Body of pancreas (tissue), 4 donors: ENCODE measurements around the gene TDP1.

Experiments
- CTCF ChIP-seq, 7 experiments: fragments of 450-650 bp in 4 of 7; fragments of 200-600 bp in 3 of 7; sonication (generic) in 3 of 7; IDR thresholded peaks; one replicate each; pipeline ENCODE4 v1.5.1; 2016 to 2019; ENCODE audit warnings: antibody characterized with exemption in 7 of 7
- POLR2A ChIP-seq, 3 donors: fragments of 450-650 bp; IDR thresholded peaks; one replicate each; pipeline ENCODE4 v1.6.1; 2016; ENCODE audit warnings: antibody characterized with exemption in 3 of 3, mild to moderate bottlenecking in 2 of 3

- TF ChIP-seq CTCF (IDR thresholded peaks at IDR 0.05) (no peak), POLR2A (IDR thresholded peaks at IDR 0.05) (no peak)
Observed at GRCh38 chr14:89990623-89991275, 35.0 kb downstream of the TDP1 start.
